ENCODE measurements around the gene TAGLN3.

TAGLN3 gene

DNA sequence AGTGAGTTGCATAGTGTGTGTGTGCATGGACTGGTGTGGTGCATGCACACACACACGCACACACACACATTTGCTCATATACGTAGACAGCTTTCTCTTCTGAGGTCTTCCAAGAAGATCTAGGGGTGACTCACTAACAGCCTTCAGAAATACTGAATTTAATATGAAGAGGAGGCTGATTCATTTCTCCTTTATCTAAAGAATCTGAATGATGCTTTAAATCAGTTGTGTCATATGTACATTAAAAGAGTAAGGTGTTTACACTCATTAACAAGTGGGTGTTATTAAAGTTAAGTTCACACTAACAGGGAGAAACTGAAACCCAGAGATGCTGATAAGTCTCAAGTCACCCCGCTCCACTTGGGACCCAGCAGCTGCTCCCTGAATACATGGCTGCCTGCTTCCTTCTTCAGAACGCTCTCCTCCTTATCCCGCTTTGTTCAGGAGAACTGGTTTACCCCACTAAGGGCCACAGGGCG is 57.8 kb downstream of the TAGLN3 start:
- DNase-seq = no peak

DNA sequence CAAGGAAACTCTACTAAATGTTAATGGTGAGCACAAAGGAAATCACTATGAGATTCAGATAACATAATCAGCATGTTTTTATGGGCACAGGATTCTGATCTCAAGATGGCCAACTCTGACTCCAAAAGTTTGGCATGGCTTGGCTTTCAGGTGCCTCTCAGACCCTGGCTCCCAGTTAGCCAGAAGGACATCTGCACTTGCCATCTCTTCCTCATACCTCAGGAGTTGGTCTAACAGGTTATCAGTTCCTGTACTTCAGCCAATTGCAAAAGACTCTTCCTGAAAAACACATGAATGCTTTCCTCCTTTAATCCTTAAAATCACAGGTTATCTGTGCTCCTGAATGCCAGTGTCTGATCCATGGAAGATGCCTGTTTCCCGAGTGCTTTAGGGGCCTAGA is 60.8 kb downstream of the TAGLN3 start:
- no peak for DNase-seq

DNA sequence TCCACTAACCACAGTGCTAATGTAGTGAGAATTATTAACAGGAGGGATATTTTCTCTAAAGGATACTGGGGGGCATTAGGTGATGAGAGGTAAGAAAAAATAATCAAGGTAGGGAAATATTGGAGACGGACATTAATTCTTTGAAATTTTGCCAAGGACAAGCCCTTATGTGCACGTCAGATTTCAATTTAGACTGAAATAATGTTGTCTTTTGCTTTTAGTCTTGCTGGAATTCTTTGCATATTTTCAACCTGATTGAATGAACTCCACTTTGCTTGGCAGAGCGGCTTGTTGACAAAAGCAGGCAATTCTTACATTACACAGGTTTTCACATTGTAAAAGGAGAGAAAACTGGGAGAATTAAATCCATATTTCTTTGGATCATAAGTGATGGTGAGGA is 62.4 kb downstream of the TAGLN3 start:
- no peak for DNase-seq
